LNCAP (cell line): ENCODE measurements around the gene GABRD.

ENCODE experiments used
- CTCF ChIP-seq: fragments of 450-650 bp; IDR thresholded peaks from 2 replicates; pipeline ENCODE4 v1.5.1; 2017; ENCODE audit warnings: mild to moderate bottlenecking

Gene GABRD

GRCh38 chr1:2050793-2051682 lies 31.9 kb downstream of the GABRD start:
- no peak for TF ChIP-seq CTCF

- TF ChIP-seq CTCF: no peak
These were observed 33.0 kb downstream of the GABRD start for GRCh38 chr1:2052054-2052679.

GRCh38 chr1:2052756-2053155 lies 33.6 kb downstream of the GABRD start:
- TF ChIP-seq CTCF: no peak

- TF ChIP-seq CTCF: no peak
These were observed 34.1 kb downstream of the GABRD start for GRCh38 chr1:2053217-2053616.

- no peak for TF ChIP-seq CTCF
These were observed 34.7 kb downstream of the GABRD start for GRCh38 chr1:2053784-2054376.

GRCh38 chr1:2054560-2054959 lies 35.4 kb downstream of the GABRD start:
- TF ChIP-seq CTCF: no peak

GRCh38 chr1:2055911-2056575 lies 36.9 kb downstream of the GABRD start:
- TF ChIP-seq CTCF: no peak
